H9 (cell line): ENCODE data around the gene CLCN3. TPM values are rescaled to one million over a fixed set of nuclear protein-coding genes. Genes with fewer than 3 reads are reported as not detected.
A peak's percentile ranks its signal among the peaks of the same experiment; 100 is the strongest.

Source experiments
- DNase-seq: peaks from one replicate; pipeline ENCODE4 v3.0.0-alpha.2; 2017
- H2AFZ ChIP-seq: one replicate; pipeline ENCODE4 v1.6.1; 2013; ENCODE audit warnings: mild to moderate bottlenecking, low read length, control low read depth, moderate library complexity
- H2AK5ac ChIP-seq: 2 replicates; pipeline ENCODE4 v1.6.1; 2013; ENCODE audit warnings: low read length, control low read depth, mixed read lengths; ENCODE audit not compliant: insufficient read length
- H2BK120ac ChIP-seq: one replicate; pipeline ENCODE4 v1.6.1; 2013; ENCODE audit warnings: low read depth, mild to moderate bottlenecking, low read length, control low read depth, inconsistent platforms; ENCODE audit not compliant: poor library complexity, severe bottlenecking
- H2BK12ac ChIP-seq: 2 replicates; pipeline ENCODE4 v1.6.1; 2013; ENCODE audit warnings: low read length, control low read depth, mixed read lengths, low read depth; ENCODE audit not compliant: insufficient read length
- H2BK15ac ChIP-seq: 2 replicates; pipeline ENCODE4 v1.6.1; 2013; ENCODE audit warnings: low read depth, low read length, control low read depth
- H2BK20ac ChIP-seq: one replicate; pipeline ENCODE4 v1.6.1; 2013; ENCODE audit warnings: low read depth, mild to moderate bottlenecking, low read length, control low read depth, inconsistent platforms; ENCODE audit not compliant: poor library complexity, severe bottlenecking
- H2BK5ac ChIP-seq: 2 replicates; pipeline ENCODE4 v1.6.1; 2013; ENCODE audit warnings: low read length, control low read depth, mixed read lengths; ENCODE audit not compliant: insufficient read length
- H3K14ac ChIP-seq: 2 replicates; pipeline ENCODE4 v1.6.1; 2013; ENCODE audit warnings: low read length, control low read depth; ENCODE audit not compliant: insufficient read depth
- H3K18ac ChIP-seq: 2 replicates; pipeline ENCODE4 v1.6.1; 2013; ENCODE audit warnings: low read depth, mild to moderate bottlenecking, mixed read lengths, low read length, control low read depth; ENCODE audit not compliant: insufficient read length
- H3K23ac ChIP-seq: 2 replicates; pipeline ENCODE4 v1.6.1; 2013; ENCODE audit warnings: low read length, control low read depth, mixed read lengths, low read depth; ENCODE audit not compliant: insufficient read length
- H3K23me2 ChIP-seq: 2 replicates; pipeline ENCODE4 v1.6.1; 2013; ENCODE audit warnings: low read depth, mild to moderate bottlenecking, mixed read lengths, low read length, control low read depth; ENCODE audit not compliant: insufficient read length, poor library complexity, severe bottlenecking
- H3K27ac ChIP-seq: 2 replicates; pipeline ENCODE4 v1.5.1; 2013; ENCODE audit warnings: low read length, control low read depth, mixed read lengths, low read depth; ENCODE audit not compliant: insufficient read length
- H3K27me3 ChIP-seq: 2 replicates; pipeline ENCODE4 v1.6.1; 2013; ENCODE audit warnings: low read length, control low read depth, inconsistent platforms; ENCODE audit not compliant: insufficient read depth
- H3K4ac ChIP-seq: 2 replicates; pipeline ENCODE4 v1.6.1; 2013; ENCODE audit warnings: low read depth, mild to moderate bottlenecking, control low read depth, inconsistent platforms, low read length, moderate library complexity
- H3K4me1 ChIP-seq: 2 replicates; pipeline ENCODE4 v1.6.1; 2013; ENCODE audit warnings: low read length, control low read depth, inconsistent platforms; ENCODE audit not compliant: insufficient read depth
- H3K4me2 ChIP-seq: 2 replicates; pipeline ENCODE4 v1.6.1; 2013; ENCODE audit warnings: low read length, control low read depth, mixed read lengths; ENCODE audit not compliant: insufficient read length, insufficient read depth
- H3K56ac ChIP-seq: 2 replicates; pipeline ENCODE4 v1.6.1; 2013; ENCODE audit warnings: low read depth, mild to moderate bottlenecking, mixed read lengths, low read length, control low read depth; ENCODE audit not compliant: insufficient read length
- H3K79me1 ChIP-seq: 2 replicates; pipeline ENCODE4 v1.6.1; 2013; ENCODE audit warnings: low read depth, mild to moderate bottlenecking, moderate library complexity, low read length, control low read depth, inconsistent platforms; ENCODE audit not compliant: insufficient read depth, poor library complexity, severe bottlenecking
- H3K79me2 ChIP-seq: 2 replicates; pipeline ENCODE4 v1.6.1; 2013; ENCODE audit warnings: low read length, control low read depth, inconsistent platforms; ENCODE audit not compliant: insufficient read depth
- H3K9ac ChIP-seq: 2 replicates; pipeline ENCODE4 v1.6.1; 2013; ENCODE audit warnings: low read length, control low read depth, mixed read lengths; ENCODE audit not compliant: insufficient read length; ENCODE audit errors: extremely low read depth
- H3K9me3 ChIP-seq: one replicate; pipeline ENCODE4 v1.6.1; 2013; ENCODE audit warnings: low read depth, low read length, inconsistent platforms; ENCODE audit not compliant: control insufficient read depth
- H3T11ph ChIP-seq: one replicate; pipeline ENCODE4 v1.6.1; 2013; ENCODE audit warnings: mild to moderate bottlenecking, low read length, control low read depth, inconsistent platforms
- H4K20me1 ChIP-seq: one replicate; pipeline ENCODE4 v1.6.1; 2013; ENCODE audit not compliant: control insufficient read depth, insufficient read length, insufficient read depth
- H4K5ac ChIP-seq: 2 replicates; pipeline ENCODE4 v1.6.1; 2013; ENCODE audit warnings: low read depth, mild to moderate bottlenecking, mixed read lengths, low read length, control low read depth; ENCODE audit not compliant: insufficient read length
- H4K8ac ChIP-seq: replicated peaks from 2 replicates; pipeline ENCODE4 v1.6.1; 2013; ENCODE audit warnings: low read length, control low read depth, mixed read lengths, low read depth; ENCODE audit not compliant: insufficient read length
- H4K91ac ChIP-seq: 2 replicates; pipeline ENCODE4 v1.6.1; 2013; ENCODE audit warnings: low read depth, mild to moderate bottlenecking, moderate library complexity, mixed read lengths, low read length, control low read depth; ENCODE audit not compliant: insufficient read length
- H3K27ac Mint-ChIP-seq, 3 experiments: 2 replicates in 2 of 3; 3 replicates in 1 of 3; pipeline ENCODE4 v1.8.0; 2020 to 2021; ENCODE audit warnings: mixed read lengths in 3 of 3, mild to moderate bottlenecking in 1 of 3, moderate library complexity in 1 of 3
- H3K27me3 Mint-ChIP-seq: 2 replicates; pipeline ENCODE4 v1.8.0; 2021; ENCODE audit warnings: low read depth, mild to moderate bottlenecking, moderate library complexity, mixed read lengths
- H3K36me3 Mint-ChIP-seq, 3 experiments: 2 replicates in 2 of 3; 3 replicates in 1 of 3; pipeline ENCODE4 v1.8.0; 2020 to 2021; ENCODE audit warnings: low read depth in 3 of 3, mixed read lengths in 3 of 3; ENCODE audit not compliant: insufficient read depth in 1 of 3
- H3K4me1 Mint-ChIP-seq, 2 experiments: 2 replicates each; pipeline ENCODE4 v1.8.0; 2020; ENCODE audit warnings: mixed read lengths in 2 of 2
- H3K4me3 Mint-ChIP-seq, 2 experiments: 2 replicates in 1 of 2; 3 replicates in 1 of 2; pipeline ENCODE4 v1.8.0; 2020 to 2021; ENCODE audit warnings: mild to moderate bottlenecking in 2 of 2, mixed read lengths in 2 of 2, moderate library complexity in 1 of 2
- H3K9me3 Mint-ChIP-seq, 2 experiments: 2 replicates in 1 of 2; 3 replicates in 1 of 2; pipeline ENCODE4 v1.8.0; 2020; ENCODE audit warnings: mild to moderate bottlenecking in 2 of 2, mixed read lengths in 2 of 2, moderate library complexity in 1 of 2
- WGBS: extraction: QIAGEN DNeasy Blood & Tissue Kit; methylation state at CpG from one replicate; pipeline ENCODE4 v1.1.7; 2013; ENCODE audit warnings: missing lambda C conversion rate, low lambda C conversion rate, mixed read lengths; ENCODE audit not compliant: insufficient read length; ENCODE audit errors: extremely low coverage; 5-methylcytosine and 5-hydroxymethylcytosine counted together
- total RNA-seq: library from RNA; stranded (reverse); gene quantifications from 2 replicates; pipeline ENCODE4 v1.2.1, GENCODE V29; 2021
- TF ChIP-seq, protein P1 (sequence below): fragments of 200-600 bp; sonication (generic); conservative IDR thresholded peaks from 3 replicates; pipeline ENCODE4 v1.8.0; 2021; ENCODE audit warnings: antibody characterized with exemption, mild to moderate bottlenecking

CLCN3 gene
- total RNA-seq, 1 experiment from 2014 or later: 25.7 TPM

DNA sequence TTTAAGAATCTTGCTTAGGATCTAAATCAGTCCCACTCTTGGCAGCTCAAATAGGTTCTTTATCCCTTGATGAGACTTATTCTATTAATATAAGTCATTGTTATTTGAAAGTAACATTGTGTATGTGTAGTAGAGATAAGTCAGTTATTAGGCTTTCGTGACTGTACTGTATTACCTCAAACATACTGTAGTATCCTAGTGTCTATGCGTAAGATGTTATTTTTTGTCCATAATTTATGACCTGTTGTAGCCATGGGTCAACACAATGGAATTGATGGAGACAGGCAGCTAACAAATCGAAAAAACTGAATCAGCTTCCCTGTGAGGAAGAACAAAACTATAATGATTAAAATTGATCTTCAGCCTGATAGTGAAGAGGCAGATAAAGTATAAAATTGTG, 41.8 kb downstream of the CLCN3 start:
- no peak overlapping the region for H3K4ac ChIP-seq
- no peak overlapping the region for H4K91ac ChIP-seq
- no peak overlapping the region for H3K56ac ChIP-seq
- peaks cover 2% of the 10 kb centered on the region for H3K79me1 ChIP-seq
- H3K4me2 ChIP-seq: no peak overlapping the region
- TF ChIP-seq, protein P1, sequence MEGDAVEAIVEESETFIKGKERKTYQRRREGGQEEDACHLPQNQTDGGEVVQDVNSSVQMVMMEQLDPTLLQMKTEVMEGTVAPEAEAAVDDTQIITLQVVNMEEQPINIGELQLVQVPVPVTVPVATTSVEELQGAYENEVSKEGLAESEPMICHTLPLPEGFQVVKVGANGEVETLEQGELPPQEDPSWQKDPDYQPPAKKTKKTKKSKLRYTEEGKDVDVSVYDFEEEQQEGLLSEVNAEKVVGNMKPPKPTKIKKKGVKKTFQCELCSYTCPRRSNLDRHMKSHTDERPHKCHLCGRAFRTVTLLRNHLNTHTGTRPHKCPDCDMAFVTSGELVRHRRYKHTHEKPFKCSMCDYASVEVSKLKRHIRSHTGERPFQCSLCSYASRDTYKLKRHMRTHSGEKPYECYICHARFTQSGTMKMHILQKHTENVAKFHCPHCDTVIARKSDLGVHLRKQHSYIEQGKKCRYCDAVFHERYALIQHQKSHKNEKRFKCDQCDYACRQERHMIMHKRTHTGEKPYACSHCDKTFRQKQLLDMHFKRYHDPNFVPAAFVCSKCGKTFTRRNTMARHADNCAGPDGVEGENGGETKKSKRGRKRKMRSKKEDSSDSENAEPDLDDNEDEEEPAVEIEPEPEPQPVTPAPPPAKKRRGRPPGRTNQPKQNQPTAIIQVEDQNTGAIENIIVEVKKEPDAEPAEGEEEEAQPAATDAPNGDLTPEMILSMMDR: no peak
- H3K27ac ChIP-seq: no peak overlapping the region
- H2AK5ac ChIP-seq: no peak overlapping the region
- Mint-ChIP-seq H3K27ac (peak overlapping the region in 1 of 3 experiments; percentile 5; a peak in 1 of 7 replicates), H3K36me3 (peaks cover 8 to 20% (median 12%) of the 10 kb centered on the region in 3 experiments), H3K4me3 (no peak overlapping the region), H3K9me3 (peaks cover 10% of the 10 kb centered on the region in 2 experiments; a peak in 4 of 5 replicates), H3K4me1 (peaks cover 21 to 28% of the 10 kb centered on the region in 2 experiments), H3K27me3 (no peaks in the 10 kb centered on the region)
- peaks cover 2% of the 10 kb centered on the region for H3K23me2 ChIP-seq
- H3K18ac ChIP-seq: no peak overlapping the region
- no peak overlapping the region for H4K8ac ChIP-seq
- H3K14ac ChIP-seq: no peak overlapping the region
- H2BK12ac ChIP-seq: no peak overlapping the region
- H4K5ac ChIP-seq: no peak overlapping the region
- H3K9ac ChIP-seq: no peak overlapping the region
- H3K27me3 ChIP-seq: no peaks in the 10 kb centered on the region
- no peak for DNase-seq
- no peak overlapping the region for H2BK15ac ChIP-seq
- no peak overlapping the region for H2BK120ac ChIP-seq
- H3K79me2 ChIP-seq: no peaks in the 10 kb centered on the region
- no peak overlapping the region for H2BK20ac ChIP-seq
- no peak overlapping the region for H2BK5ac ChIP-seq
- WGBS: no CpG with 5 or more reads among the region's 3 CpGs
- H3K23ac ChIP-seq: no peak overlapping the region
- H3T11ph ChIP-seq: no peak overlapping the region
- no peaks in the 10 kb centered on the region for H4K20me1 ChIP-seq
- H2AFZ ChIP-seq: no peak overlapping the region
- H3K4me1 ChIP-seq: no peaks in the 10 kb centered on the region
- H3K9me3 ChIP-seq: peaks cover 8% of the 10 kb centered on the region
